HepG2 (cell line): ENCODE measurements around the gene POLDIP3. TPM values are rescaled to one million over a fixed set of nuclear protein-coding genes. Genes with fewer than 3 reads are reported as not detected.

Experiments
- ATF1 ChIP-seq: IDR thresholded peaks from 2 replicates; pipeline ENCODE4 v1.6.1; 2016; ENCODE audit warnings: mild to moderate bottlenecking, control low read depth
- CHD4 ChIP-seq: fragments of 200-600 bp; sonication (generic); IDR thresholded peaks from 2 replicates; pipeline ENCODE4 v1.7.0; 2017; ENCODE audit warnings: mild to moderate bottlenecking, low read length, borderline replicate concordance
- GLI4 ChIP-seq: sonication (generic); formaldehyde crosslinking; IDR thresholded peaks from 2 replicates; pipeline ENCODE4 v1.5.1; 2020; ENCODE audit warnings: missing genetic modification reagents, mild to moderate bottlenecking, moderate library complexity, borderline replicate concordance
- POLR2AphosphoS5 ChIP-seq: IDR thresholded peaks from 2 replicates; pipeline ENCODE4 v1.6.1; 2012; ENCODE audit warnings: low read depth, low read length
- SIN3A ChIP-seq: IDR thresholded peaks from 2 replicates; pipeline ENCODE4 v1.6.1; 2011; ENCODE audit warnings: low read depth, mild to moderate bottlenecking, control low read depth, low read length, borderline replicate concordance
- SOX13 ChIP-seq, 3 experiments: fragments of 450-650 bp in 1 of 3; sonication (generic) in 1 of 3; formaldehyde crosslinking in 1 of 3; IDR thresholded peaks in 2 of 3; conservative IDR thresholded peaks in 1 of 3; 2 replicates each; pipeline versions ENCODE4 v1.5.0 to v1.6.1; 2016 to 2020; ENCODE audit warnings: antibody characterized with exemption in 1 of 3, mild to moderate bottlenecking in 1 of 3, missing compliant biosample characterization in 1 of 3, missing genetic modification reagents in 1 of 3, moderate library complexity in 1 of 3
- SOX5 ChIP-seq: IDR thresholded peaks from 2 replicates; pipeline ENCODE4 v1.6.1; 2016; ENCODE audit warnings: borderline replicate concordance
- STAG1 ChIP-seq: sonication (generic); formaldehyde crosslinking; IDR thresholded peaks from 2 replicates; pipeline ENCODE4 v1.4.0; 2020; ENCODE audit warnings: missing genetic modification reagents
- TFE3 ChIP-seq: IDR thresholded peaks from 2 replicates; pipeline ENCODE4 v1.6.1; 2016
- THAP11 ChIP-seq: IDR thresholded peaks from 2 replicates; pipeline ENCODE4 v1.6.1; 2016; ENCODE audit warnings: missing biosample characterization, missing genetic modification reagents
- YEATS4 ChIP-seq: sonication (generic); formaldehyde crosslinking; IDR thresholded peaks from 2 replicates; pipeline ENCODE4 v1.4.0; 2020; ENCODE audit warnings: missing genetic modification reagents, borderline replicate concordance
- ZNF121 ChIP-seq: sonication (generic); formaldehyde crosslinking; IDR thresholded peaks from 2 replicates; pipeline ENCODE4 v1.5.0; 2020; ENCODE audit warnings: mild to moderate bottlenecking, missing genetic modification reagents
- ZNF124 ChIP-seq: sonication (generic); formaldehyde crosslinking; IDR thresholded peaks from 2 replicates; pipeline ENCODE4 v1.4.0; 2020; ENCODE audit warnings: missing genetic modification reagents
- ZNF562 ChIP-seq: sonication (generic); formaldehyde crosslinking; IDR thresholded peaks from 2 replicates; pipeline ENCODE4 v1.8.0; 2022; ENCODE audit warnings: missing genetic modification reagents, borderline replicate concordance
- ZNF710 ChIP-seq: sonication (generic); formaldehyde crosslinking; IDR thresholded peaks from 2 replicates; pipeline ENCODE4 v1.5.0; 2020; ENCODE audit warnings: mild to moderate bottlenecking, missing genetic modification reagents, borderline replicate concordance
- ZZZ3 ChIP-seq: sonication (generic); formaldehyde crosslinking; IDR thresholded peaks from 2 replicates; pipeline ENCODE4 v1.4.0; 2020; ENCODE audit warnings: missing genetic modification reagents, mild to moderate bottlenecking, borderline replicate concordance
- polyA plus RNA-seq, 8 experiments: library from polyadenylated mRNA; depleted of rRNA in 3 of 8; stranded (reverse) in 7 of 8; unstranded in 1 of 8; fragments of >200 nt; fragmentation: Illumina TruSeq in 4 of 8; extraction: Trizol in 4 of 8; gene quantifications; 2 replicates each; pipeline versions ENCODE4 v1.2.1 to v1.2.3, GENCODE V29; 2011 to 2016; ENCODE audit warnings: low read depth in 4 of 8, missing spikeins in 1 of 8, mixed read lengths in 1 of 8; ENCODE audit not compliant: insufficient read depth in 1 of 8
- total RNA-seq, 5 experiments: library from RNA; depleted of rRNA; stranded (reverse); fragments of >200 nt; fragmentation: Illumina TruSeq; extraction: Trizol; gene quantifications; 2 replicates each; pipeline ENCODE4 v1.2.3, GENCODE V29; 2016; ENCODE audit warnings: low read depth in 1 of 5
- TF ChIP-seq, protein P1 (sequence below): IDR thresholded peaks from 2 replicates; pipeline ENCODE4 v1.6.1; 2012; ENCODE audit warnings: inconsistent platforms

Gene POLDIP3
- total and polyA plus RNA-seq, 2 of the 13 experiments (the other 11 are each of a cell fraction or from before 2014, with no cell fraction given) = 45.8 to 47.4 TPM

DNA sequence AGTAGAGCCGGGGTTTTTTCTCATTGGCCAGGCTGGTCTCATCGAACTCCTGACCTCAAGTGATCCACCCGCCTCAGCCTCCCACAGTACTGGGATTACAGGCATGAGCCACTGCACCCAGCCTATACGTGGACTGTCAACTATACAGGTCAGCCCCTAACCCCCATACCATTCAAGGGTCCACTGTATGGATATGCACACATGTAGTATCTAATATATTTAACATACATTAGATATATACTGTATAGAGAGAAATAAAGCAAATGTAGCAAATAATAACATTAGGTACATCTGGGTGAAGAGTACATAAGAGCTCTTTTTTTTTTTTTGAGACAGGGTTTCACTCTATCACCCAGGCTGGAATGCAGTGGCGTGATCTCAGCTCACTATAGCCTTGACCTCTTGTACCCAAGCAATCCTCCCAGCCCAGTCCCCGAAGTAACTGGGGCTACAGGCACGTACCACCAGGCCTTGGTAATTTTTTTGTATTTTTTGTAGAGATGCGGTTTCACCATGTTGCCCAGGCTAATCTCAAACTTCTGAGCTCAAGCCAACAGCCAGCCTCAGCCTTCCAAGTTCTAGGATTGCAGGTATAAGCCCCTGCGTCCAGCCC lies 27.2 kb upstream of the POLDIP3 start (continued):
- TF ChIP-seq STAG1 (CRISPR knock-in tag) = 0 out of 2 replicates have a peak, but pooled peaks have one; percentile 11
- TF ChIP-seq ZNF124 (CRISPR knock-in tag) = no peak
- TF ChIP-seq CHD4 = peak; percentile 70; the same call in 1 of the 2 replicates
- no peak for TF ChIP-seq GLI4 (CRISPR knock-in tag)
- peak; percentile 44; the same call in 1 of the 2 replicates for TF ChIP-seq ATF1
- no peak for TF ChIP-seq SOX13 (IDR thresholded peaks at IDR 0.05)
- peak in 1 of 2 experiments; percentile 54; a peak in 2 of 4 replicates for TF ChIP-seq SOX13 (CRISPR knock-in tag; conservative IDR thresholded peaks at IDR 0.05 in 1 of 2, IDR thresholded peaks at IDR 0.05 in 1 of 2)
- TF ChIP-seq SIN3A = no peak
- peak; percentile 27; the same call in 1 of the 2 replicates for TF ChIP-seq POLR2AphosphoS5
- peak; percentile 55; the same call in 1 of the 2 replicates for TF ChIP-seq SOX5 (CRISPR knock-in tag)
- no peak for TF ChIP-seq ZNF562 (CRISPR knock-in tag)
- TF ChIP-seq YEATS4 = no peak; the same call in 1 of the 2 replicates
- peak; percentile 48; the same call in 1 of the 2 replicates for TF ChIP-seq ZZZ3 (CRISPR knock-in tag)
- no peak for TF ChIP-seq ZNF710
- TF ChIP-seq, protein P1, sequence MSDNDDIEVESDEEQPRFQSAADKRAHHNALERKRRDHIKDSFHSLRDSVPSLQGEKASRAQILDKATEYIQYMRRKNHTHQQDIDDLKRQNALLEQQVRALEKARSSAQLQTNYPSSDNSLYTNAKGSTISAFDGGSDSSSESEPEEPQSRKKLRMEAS = 0 out of 2 replicates have a peak, but pooled peaks have one; percentile 7
- peak; percentile 29; the same call in 1 of the 2 replicates for TF ChIP-seq TFE3 (CRISPR knock-in tag)
- TF ChIP-seq THAP11 = no peak
- TF ChIP-seq ZNF121 (CRISPR knock-in tag) = peak; percentile 86
